Stimulated activated CD8-positive, alpha-beta memory T cell treated with anti-CD3 and anti-CD28 coated beads, Interleukin-7, amount 100 ng/mL, for 48 hours (primary cell): ENCODE data around the gene PPP1R14C.
"Not testable (repeated sequence)": the region's sequence is repeated elsewhere in the genome, so short reads cannot be mapped to it uniquely, and the experiment has no call there.

ENCODE experiments used
- DNase-seq, 2 donors: peaks; one replicate each; pipeline ENCODE4 v3.0.0-alpha.2; 2020; ENCODE audit warnings: low read depth in 1 of 2; ENCODE audit errors: extremely low read depth in 1 of 2

Gene PPP1R14C

GRCh38 chr6:150165020-150165702 lies 22.3 kb downstream of the PPP1R14C start:
- no peak for DNase-seq

GRCh38 chr6:150167479-150167873 lies 24.6 kb downstream of the PPP1R14C start:
- DNase-seq, result no peak

DNA sequence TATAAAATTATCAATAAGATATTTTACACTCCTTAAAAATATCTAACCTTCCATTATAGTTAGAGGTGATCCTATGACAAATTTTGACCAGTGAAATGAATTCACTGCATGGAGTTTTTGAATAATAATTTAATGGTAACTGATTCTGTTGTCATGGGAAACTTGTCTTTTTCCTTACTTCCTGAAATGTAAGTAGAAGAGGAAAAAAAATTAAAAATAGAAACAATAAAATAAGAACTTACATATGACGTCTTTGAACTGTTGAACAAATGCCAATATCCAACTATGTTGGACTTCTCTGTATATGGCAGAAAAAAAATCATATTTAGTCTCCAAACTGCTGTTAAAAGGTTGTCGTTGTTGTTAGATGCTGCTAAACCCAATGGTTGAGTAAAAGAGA lies 26.3 kb downstream of the PPP1R14C start:
- no peak for DNase-seq

- peak; percentile 2 to 51 for DNase-seq
These were observed 26.8 kb downstream of the PPP1R14C start for GRCh38 chr6:150169609-150170008.

- DNase-seq, result no peak
These were observed 30.1 kb downstream of the PPP1R14C start for GRCh38 chr6:150172929-150173328.

- no peak for DNase-seq
These were observed 32.8 kb downstream of the PPP1R14C start for GRCh38 chr6:150175586-150176151.

DNA sequence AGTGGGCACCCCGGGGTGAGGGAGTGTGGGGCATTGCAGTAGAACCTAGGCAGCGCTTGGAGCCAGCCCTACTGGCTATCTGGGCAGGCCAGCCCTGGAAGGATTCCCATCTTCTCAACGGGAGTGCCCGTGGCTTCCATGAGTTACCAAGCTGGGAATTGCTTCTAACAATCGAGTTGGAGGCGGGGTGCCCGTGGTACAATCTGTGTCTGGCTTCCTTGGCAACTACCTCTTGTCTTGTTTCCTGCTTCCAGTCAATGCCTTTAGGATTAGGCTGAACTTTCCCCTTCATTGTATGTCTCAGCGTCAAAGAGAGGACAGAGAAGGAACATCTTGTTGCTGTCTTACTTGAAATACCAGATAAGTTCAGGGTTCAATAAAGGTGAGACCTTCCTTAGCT lies 33.3 kb downstream of the PPP1R14C start:
- no peak for DNase-seq

- no peak for DNase-seq
These were observed 33.8 kb downstream of the PPP1R14C start for GRCh38 chr6:150176659-150177058.

DNA sequence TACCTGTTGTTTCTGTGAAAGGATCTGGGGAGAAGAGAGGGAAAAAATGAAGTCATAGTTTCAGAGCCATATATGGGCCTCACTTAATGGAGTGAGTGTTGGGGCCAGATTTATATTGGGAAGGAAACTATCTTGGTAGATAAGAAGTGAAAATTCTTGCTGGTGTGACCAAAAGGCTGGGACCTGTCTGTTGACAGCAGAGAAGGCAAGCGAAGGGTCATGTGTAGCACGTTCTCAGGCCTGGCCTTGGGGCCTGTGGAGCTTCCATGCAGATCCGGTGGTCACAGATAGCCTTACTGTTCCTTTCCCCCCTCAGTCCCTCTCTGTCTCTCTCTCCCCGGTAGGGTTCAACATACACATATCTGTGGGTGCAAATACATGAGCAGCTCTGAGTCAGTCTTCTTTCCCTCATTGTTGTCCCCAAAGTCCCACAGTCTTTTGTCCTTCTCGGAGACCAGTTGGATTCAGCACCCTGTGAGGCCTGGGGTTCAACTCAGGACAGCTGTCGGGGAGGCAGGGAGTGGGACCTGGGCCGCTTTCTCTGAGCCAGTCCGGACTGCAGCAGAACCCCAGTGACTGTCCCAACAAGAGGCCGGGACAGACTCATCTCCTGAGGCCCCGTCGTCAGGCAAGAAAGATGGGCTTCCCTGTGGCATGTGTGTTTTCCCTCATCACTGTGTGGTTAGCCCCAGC lies 34.6 kb downstream of the PPP1R14C start:
- no peak for DNase-seq

DNA sequence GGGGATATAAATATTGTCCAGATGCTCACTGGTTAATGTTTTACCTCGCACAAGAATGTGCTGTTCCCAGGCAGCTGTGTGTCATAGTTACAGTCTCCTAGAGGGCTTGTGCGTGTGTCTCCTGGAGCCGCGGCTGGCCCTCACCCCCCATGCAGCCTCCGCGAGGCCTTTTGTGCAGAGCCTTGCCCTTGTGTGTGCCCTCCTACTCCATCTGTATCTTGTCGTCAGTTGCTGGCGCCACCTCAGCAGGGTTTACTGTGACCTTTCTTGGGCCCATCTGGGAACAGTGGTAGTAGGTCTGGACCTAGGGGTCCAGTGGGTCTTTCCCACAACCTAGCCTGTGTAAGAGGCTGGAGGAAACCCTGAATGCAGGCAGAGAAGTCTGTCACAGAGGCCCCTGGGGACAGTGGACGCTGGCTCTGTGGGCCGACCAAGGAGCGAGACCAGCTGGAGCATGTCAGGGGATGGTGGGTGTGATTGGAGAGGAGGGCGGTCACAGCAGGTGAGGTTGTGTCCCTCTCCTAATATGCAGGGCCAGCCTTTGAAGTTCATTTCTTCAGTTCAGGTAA lies 35.2 kb downstream of the PPP1R14C start:
- no peak for DNase-seq

- no peak for DNase-seq
These were observed 36.2 kb downstream of the PPP1R14C start for GRCh38 chr6:150179030-150179429.

DNA sequence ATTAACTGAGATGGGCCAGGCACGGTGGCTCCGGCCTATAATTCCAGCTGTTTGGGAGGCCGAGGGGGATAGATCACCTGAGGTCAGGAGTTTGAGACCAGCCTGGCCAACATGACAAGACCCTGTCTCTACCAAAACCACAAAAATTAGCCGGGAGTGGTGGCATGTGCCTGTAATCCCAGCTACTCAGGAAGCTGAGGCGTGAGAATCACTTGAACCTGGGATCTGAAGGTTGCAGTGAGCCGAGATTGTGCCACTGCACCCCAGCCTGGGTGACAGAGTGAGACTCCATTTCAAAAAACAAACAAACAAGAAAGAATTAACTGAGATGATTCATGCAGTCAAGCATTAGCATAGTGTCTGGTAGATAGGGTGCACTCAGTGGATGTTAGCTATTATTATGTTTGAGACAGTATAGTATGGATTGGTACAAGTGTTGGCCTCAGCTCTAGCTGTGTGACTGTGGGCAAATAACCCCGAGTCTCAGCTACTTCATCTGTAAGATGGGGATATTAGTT lies 37.1 kb downstream of the PPP1R14C start:
- not testable (repeated sequence) for DNase-seq

DNA sequence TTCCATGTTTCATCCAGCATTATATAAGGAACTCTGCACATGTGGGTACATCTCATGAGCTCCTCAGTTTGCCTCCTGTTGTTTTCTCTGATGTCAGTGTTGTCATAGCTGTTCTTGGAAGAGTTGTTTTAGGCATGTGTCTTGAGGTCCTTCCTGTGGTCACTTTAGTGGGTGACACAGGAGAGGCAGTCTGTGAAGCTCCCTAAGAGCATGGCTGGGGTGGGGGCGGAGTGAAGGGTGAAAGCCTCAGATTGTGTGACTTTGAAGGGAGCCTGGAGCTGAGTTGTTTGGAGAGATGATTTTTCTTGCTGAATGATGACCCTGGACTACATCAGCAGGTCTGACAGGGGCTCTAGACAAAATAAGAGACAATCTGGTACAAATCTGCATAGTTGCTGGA lies 37.7 kb downstream of the PPP1R14C start:
- DNase-seq, result no peak

DNA sequence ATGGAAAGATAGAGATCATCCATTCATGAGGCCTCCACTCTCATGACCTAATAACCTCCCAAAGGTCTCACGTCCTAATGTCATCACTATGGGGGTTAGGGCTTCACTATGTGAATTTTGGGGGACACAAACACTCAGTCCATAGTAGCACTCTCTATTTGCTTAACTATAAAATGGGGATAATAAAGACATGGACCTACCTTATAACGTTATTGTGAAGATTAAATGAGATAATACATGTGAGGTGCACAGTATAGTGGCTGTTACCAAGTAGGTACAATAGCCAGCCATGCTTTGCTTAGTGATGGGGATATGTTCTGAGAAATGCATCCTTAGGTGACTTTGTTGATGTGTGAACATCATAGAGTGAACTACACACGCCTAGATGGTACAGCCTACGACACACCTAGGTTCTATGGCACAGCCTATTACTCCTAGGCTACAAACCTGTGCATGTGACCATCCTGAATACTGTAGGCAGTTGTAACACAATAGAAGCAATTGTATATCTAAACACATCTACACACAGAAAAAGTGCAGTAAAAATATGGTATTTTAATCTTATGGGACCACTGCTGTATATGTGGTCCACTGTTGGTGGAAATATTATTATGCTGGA lies 39.7 kb downstream of the PPP1R14C start:
- DNase-seq, result no peak

DNA sequence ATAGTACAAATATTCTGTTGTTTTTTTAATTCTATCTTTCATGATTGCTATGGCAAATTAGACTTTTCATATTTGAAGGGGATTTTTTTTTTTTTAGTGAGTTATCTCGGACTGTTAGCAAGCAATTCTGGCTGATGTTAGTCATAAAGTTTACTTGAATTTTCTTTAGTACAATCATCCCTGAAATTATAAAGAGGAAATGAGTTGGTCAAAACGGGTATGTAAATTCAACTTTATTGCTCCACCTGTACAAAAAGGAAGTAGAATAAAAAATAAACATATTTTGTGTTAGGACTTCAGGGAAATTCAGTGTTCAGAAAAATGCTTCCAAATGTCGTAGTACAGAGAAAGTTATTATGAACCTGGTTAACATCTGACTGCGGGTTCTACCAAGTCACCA lies 40.3 kb downstream of the PPP1R14C start:
- no peak for DNase-seq

DNA sequence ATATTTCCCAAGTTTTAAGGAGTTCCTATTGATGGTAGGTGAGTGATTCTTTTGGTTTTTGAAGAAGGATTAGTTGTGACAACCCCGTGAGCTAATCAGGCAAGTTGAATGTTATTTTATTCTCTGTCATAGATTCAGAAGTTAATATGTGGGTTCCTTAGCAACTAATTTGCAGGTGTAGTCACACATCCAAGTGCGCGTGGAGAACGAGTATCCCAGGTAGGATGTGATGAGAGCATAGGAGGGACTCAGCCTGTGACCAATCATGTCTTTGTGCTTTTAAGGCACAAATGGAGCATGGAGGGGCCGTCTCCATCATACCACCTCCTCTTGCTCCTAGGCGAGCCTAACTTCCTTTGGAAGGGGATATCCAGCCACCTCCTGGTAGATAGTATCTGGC lies 41.1 kb downstream of the PPP1R14C start:
- DNase-seq, result no peak

DNA sequence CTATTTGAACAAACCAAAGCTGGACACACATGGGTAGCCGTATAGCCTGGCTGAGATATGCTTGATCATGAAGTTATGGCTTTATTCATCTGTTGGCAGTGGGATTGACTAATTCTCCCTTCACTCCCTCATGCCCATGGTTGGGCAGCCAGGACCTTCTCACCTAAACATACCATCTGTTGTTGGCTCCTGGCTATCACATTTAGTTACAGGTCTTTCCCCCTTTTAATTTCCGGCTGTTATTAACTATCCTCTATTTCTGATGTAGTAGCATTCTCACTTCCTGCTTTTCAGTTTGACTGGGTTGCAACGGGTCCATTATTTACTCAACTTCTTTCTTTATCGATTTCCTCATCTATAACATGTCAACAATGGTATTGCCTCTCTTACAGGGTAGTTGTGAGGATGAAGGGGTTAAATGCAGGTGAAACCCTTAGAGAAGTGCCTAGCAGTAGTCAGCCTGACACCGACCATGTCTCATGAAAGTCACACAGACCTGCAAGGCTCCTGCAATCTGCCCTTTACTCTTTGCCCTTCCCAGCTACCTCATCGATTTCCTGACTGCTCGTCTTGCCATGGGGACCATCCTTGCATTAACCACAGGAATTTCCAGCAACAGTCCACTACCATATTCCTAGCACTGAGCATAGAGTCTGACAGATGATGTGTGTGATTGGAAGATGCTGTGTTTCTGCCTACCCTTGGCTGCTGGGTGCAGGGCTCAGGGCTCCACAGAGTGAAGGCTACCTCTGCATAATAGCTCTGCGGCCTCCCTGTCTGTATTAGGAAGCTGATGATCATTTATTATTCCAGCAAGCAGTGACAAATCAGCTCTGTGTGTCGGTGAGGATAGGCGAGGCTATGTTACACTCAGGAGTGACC lies 42.2 kb downstream of the PPP1R14C start:
- DNase-seq, result no peak

- DNase-seq, result no peak
These were observed 42.9 kb downstream of the PPP1R14C start for GRCh38 chr6:150185732-150186117.

GRCh38 chr6:150186129-150186898 lies 43.5 kb downstream of the PPP1R14C start:
- DNase-seq, result no peak

DNA sequence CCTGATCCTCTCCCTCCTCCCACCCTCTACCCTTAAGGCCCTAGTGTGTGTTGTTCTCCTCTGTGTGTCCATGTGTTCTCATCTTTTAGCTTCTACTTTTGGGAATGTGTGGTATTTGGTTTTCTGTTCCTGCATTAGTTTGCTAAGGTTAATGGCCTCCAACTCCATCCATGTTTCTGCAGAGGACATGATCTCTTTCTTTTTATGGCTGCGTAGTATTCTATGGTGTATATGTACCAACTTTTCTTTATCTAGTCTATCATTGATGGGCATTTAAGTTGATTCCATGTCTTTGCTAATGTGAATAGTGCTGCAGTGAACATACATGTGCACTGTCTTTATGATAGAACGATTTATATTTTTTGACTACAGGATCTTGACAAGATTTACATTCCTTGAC lies 44.6 kb downstream of the PPP1R14C start:
- not testable (repeated sequence) for DNase-seq
